ENCODE data around the gene SLC7A9. TPM values are rescaled to one million over a fixed set of nuclear protein-coding genes. Genes with fewer than 3 reads are reported as not detected.

The SLC7A9 gene
- total and polyA plus RNA-seq, 2 of the 13 experiments (the other 11 are each of a cell fraction or from before 2014, with no cell fraction given): 4.7 to 8.3 TPM

DNA sequence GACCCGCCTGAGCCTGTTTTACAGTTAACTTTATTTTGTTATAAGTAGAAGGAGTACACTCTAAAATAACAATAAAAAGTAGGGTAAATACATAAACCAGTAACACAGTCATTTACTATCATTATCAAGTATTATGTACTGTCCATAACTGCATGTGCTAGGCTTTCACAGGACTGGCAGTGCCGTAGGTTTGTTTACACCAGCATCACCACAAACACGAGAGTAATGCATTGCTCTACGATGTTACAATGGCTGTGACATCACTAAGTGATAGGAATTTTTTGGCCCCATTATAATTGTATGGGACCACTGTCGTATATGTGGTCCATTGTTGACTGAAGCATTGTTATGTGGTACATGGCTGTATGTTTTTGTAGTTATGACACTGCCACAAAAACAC lies 41.3 kb upstream of the SLC7A9 start:
- Histone ChIP-seq H4K20me1 (ENCODE audit: insufficient read depth, low read length) (no peaks in the 10 kb centered on the region), H3K79me2 (ENCODE audit: insufficient read depth, low read length) (no peaks in the 10 kb centered on the region), H3K4me2 (ENCODE audit: low read depth, low read length) (no peak overlapping the region), H3K27me3 (ENCODE audit: control insufficient read depth in 1 of 2, insufficient read depth in 2 of 2, low read length in 2 of 2) (no peaks in the 10 kb centered on the region), H3K4me3 (replicated peaks in 1 of 3; ENCODE audit: insufficient read depth in 1 of 3, low read depth in 2 of 3, low read length in 3 of 3) (no peak overlapping the region), H2AFZ (ENCODE audit: low read length) (no peak overlapping the region), H3K36me3 (replicated peaks in 1 of 2; ENCODE audit: control insufficient read depth in 1 of 2, insufficient read depth in 2 of 2, low read length in 2 of 2) (peaks cover 1 to 3% of the 10 kb centered on the region in 2 experiments; a peak in 2 of 5 replicates), H3K9me3 (ENCODE audit: low read length) (no peaks in the 10 kb centered on the region), H3K9ac (ENCODE audit: insufficient read depth, low read depth, low read length) (no peak overlapping the region), H3K4me1 (ENCODE audit: insufficient read depth, low read length) (no peaks in the 10 kb centered on the region), H3K27ac (ENCODE audit: extremely low read length, insufficient read depth, low read length) (no peak overlapping the region)
- TF ChIP-seq ZNF282 (IDR thresholded peaks at IDR 0.05; ENCODE audit: partially characterized antibody) (no peak), ZNF891 (CRISPR knock-in tag; IDR thresholded peaks at IDR 0.05) (no peak), CREB1 (IDR thresholded peaks at IDR 0.05) (peak; percentile 53), CREB1 (CRISPR knock-in tag; IDR thresholded peaks at IDR 0.05) (no peak)
- CTCF ChIA-PET (ENCODE audit: low intra/inter-chr PET ratio, low total read pairs): no interaction called here
- FAIRE-seq (no peak), DNase-seq (ENCODE audit: low spot score) (no peak), ATAC-seq (no peak)
- WGBS (ENCODE audit: low lambda C conversion rate): 94% methylated on average over 5 of the region's 5 CpGs
- BruUV-seq (replicated peaks): no TSS peak
- in situ Hi-C loops (cut with HindIII; ENCODE audit: extremely low pct_ligation_motif_present, low pct_unique_long_range_greater_than_20kb): no loop called here
- POLR2A ChIA-PET: no interaction called here
- intact Hi-C loops (cut with micrococcal nuclease; ENCODE audit: unreplicated experiment): no loop called here

DNA sequence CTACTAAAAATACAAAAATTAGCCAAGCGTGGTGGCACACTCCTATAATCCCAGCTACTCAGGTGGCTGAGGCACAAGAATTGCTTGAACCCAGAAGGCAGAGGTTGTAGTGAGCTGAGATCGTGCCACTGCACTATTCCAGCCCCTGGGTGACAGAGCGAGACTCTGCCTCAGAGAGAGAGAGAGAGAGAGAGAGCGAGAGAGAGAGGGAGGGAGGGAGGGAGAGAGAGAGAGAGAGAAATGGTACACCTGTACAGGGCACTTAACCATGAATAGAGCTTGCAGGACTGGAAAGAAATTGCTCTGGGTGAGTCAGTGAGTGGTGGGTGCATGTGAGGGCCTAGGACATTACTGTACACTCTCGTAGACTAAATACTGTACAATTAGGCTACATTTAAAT lies 40.5 kb upstream of the SLC7A9 start:
- no peaks in the 10 kb centered on the region for H4K20me1 ChIP-seq (ENCODE audit: insufficient read depth, low read length)
- in situ Hi-C loops (cut with HindIII; ENCODE audit: extremely low pct_ligation_motif_present, low pct_unique_long_range_greater_than_20kb) (no loop called here), intact Hi-C loops (cut with micrococcal nuclease; ENCODE audit: unreplicated experiment) (no loop called here)
- BruUV-seq (replicated peaks): no TSS peak
- no peak overlapping the region for H3K27ac ChIP-seq (ENCODE audit: extremely low read length, insufficient read depth, low read length)
- no peaks in the 10 kb centered on the region for H3K9me3 ChIP-seq (ENCODE audit: low read length)
- no peak for DNase-seq (ENCODE audit: low spot score)
- ChIA-PET CTCF (ENCODE audit: low intra/inter-chr PET ratio, low total read pairs) (no interaction called here), POLR2A (no interaction called here)
- ATAC-seq: no peak
- 97% methylated on average over 5 of the region's 5 CpGs for WGBS (ENCODE audit: low lambda C conversion rate)
- no peak overlapping the region for H3K4me3 ChIP-seq (replicated peaks in 1 of 3; ENCODE audit: insufficient read depth in 1 of 3, low read depth in 2 of 3, low read length in 3 of 3)
- no peaks in the 10 kb centered on the region for H3K4me1 ChIP-seq (ENCODE audit: insufficient read depth, low read length)
- no peak overlapping the region for H3K9ac ChIP-seq (ENCODE audit: insufficient read depth, low read depth, low read length)
- no peak overlapping the region for H2AFZ ChIP-seq (ENCODE audit: low read length)
- no peaks in the 10 kb centered on the region for H3K27me3 ChIP-seq (ENCODE audit: control insufficient read depth in 1 of 2, insufficient read depth in 2 of 2, low read length in 2 of 2)
- H3K79me2 ChIP-seq (ENCODE audit: insufficient read depth, low read length): no peaks in the 10 kb centered on the region
- no peak overlapping the region for H3K4me2 ChIP-seq (ENCODE audit: low read depth, low read length)
- FAIRE-seq: no peak
- H3K36me3 ChIP-seq (replicated peaks in 1 of 2; ENCODE audit: control insufficient read depth in 1 of 2, insufficient read depth in 2 of 2, low read length in 2 of 2): peaks cover 1 to 3% of the 10 kb centered on the region in 2 experiments; a peak in 2 of 5 replicates
- TF ChIP-seq REXO4 (CRISPR knock-in tag; IDR thresholded peaks at IDR 0.05; ENCODE audit: borderline replicate concordance) (no peak), NBN (conservative IDR thresholded peaks at IDR 0.05) (no peak), NFKBIZ (CRISPR knock-in tag; IDR thresholded peaks at IDR 0.05) (no peak), ZNF496 (CRISPR knock-in tag; IDR thresholded peaks at IDR 0.05; ENCODE audit: insufficient replicate concordance) (no peak), TCF7 (IDR thresholded peaks at IDR 0.05; ENCODE audit: low read depth) (no peak), ZNF33B (CRISPR knock-in tag; IDR thresholded peaks at IDR 0.05) (no peak), PHF21A (CRISPR knock-in tag; IDR thresholded peaks at IDR 0.05) (no peak)
- TF ChIP-seq, protein P1, sequence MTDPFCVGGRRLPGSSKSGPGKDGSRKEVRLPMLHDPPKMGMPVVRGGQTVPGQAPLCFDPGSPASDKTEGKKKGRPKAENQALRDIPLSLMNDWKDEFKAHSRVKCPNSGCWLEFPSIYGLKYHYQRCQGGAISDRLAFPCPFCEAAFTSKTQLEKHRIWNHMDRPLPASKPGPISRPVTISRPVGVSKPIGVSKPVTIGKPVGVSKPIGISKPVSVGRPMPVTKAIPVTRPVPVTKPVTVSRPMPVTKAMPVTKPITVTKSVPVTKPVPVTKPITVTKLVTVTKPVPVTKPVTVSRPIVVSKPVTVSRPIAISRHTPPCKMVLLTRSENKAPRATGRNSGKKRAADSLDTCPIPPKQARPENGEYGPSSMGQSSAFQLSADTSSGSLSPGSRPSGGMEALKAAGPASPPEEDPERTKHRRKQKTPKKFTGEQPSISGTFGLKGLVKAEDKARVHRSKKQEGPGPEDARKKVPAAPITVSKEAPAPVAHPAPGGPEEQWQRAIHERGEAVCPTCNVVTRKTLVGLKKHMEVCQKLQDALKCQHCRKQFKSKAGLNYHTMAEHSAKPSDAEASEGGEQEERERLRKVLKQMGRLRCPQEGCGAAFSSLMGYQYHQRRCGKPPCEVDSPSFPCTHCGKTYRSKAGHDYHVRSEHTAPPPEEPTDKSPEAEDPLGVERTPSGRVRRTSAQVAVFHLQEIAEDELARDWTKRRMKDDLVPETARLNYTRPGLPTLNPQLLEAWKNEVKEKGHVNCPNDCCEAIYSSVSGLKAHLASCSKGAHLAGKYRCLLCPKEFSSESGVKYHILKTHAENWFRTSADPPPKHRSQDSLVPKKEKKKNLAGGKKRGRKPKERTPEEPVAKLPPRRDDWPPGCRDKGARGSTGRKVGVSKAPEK (CRISPR knock-in tag; IDR thresholded peaks at IDR 0.05; ENCODE audit: borderline replicate concordance): no peak
- TF ChIP-seq, protein P2, sequence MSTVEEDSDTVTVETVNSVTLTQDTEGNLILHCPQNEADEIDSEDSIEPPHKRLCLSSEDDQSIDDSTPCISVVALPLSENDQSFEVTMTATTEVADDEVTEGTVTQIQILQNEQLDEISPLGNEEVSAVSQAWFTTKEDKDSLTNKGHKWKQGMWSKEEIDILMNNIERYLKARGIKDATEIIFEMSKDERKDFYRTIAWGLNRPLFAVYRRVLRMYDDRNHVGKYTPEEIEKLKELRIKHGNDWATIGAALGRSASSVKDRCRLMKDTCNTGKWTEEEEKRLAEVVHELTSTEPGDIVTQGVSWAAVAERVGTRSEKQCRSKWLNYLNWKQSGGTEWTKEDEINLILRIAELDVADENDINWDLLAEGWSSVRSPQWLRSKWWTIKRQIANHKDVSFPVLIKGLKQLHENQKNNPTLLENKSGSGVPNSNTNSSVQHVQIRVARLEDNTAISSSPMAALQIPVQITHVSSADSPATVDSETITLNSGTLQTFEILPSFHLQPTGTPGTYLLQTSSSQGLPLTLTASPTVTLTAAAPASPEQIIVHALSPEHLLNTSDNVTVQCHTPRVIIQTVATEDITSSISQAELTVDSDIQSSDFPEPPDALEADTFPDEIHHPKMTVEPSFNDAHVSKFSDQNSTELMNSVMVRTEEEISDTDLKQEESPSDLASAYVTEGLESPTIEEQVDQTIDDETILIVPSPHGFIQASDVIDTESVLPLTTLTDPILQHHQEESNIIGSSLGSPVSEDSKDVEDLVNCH (CRISPR knock-in tag; IDR thresholded peaks at IDR 0.05): no peak
- TF ChIP-seq, protein P3, sequence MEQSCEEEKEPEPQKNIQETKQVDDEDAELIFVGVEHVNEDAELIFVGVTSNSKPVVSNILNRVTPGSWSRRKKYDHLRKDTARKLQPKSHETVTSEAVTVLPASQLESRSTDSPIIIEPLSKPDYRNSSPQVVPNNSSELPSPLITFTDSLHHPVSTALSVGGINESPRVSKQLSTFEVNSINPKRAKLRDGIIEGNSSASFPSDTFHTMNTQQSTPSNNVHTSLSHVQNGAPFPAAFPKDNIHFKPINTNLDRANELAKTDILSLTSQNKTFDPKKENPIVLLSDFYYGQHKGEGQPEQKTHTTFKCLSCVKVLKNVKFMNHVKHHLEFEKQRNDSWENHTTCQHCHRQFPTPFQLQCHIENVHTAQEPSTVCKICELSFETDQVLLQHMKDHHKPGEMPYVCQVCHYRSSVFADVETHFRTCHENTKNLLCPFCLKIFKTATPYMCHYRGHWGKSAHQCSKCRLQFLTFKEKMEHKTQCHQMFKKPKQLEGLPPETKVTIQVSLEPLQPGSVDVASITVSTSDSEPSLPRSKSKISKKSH (CRISPR knock-in tag; IDR thresholded peaks at IDR 0.05; ENCODE audit: borderline replicate concordance): no peak
